SU-DHL-6 (cell line): Measurements from ENCODE around the gene TM4SF20.
"Not testable (repeated sequence)": the region's sequence is repeated elsewhere in the genome, so short reads cannot be mapped to it uniquely, and the experiment has no call there.

ENCODE experiments used
- H2AFZ ChIP-seq: fragments of 200-600 bp; sonication (generic); 2 replicates; pipeline ENCODE4 v1.6.1; 2014; ENCODE audit warnings: low read depth, mild to moderate bottlenecking, moderate library complexity, mixed read lengths, antibody characterized with exemption, low read length; ENCODE audit not compliant: severe bottlenecking
- H3F3A ChIP-seq: fragments of 200-600 bp; shearing (Covaris generic); 2 replicates; pipeline ENCODE4 v1.6.0; 2016; ENCODE audit warnings: antibody characterized with exemption, mild to moderate bottlenecking; ENCODE audit not compliant: insufficient read depth
- H3K27ac ChIP-seq: fragments of 200-600 bp; sonication (generic); 2 replicates; pipeline ENCODE4 v1.5.1; 2016; ENCODE audit warnings: low read depth, mild to moderate bottlenecking, low read length, moderate library complexity, mixed read lengths
- H3K27me3 ChIP-seq: fragments of 200-600 bp; sonication (generic), shearing (Covaris generic); 2 replicates; pipeline ENCODE4 v1.6.0; 2014; ENCODE audit warnings: mild to moderate bottlenecking, low read length
- H3K36me3 ChIP-seq: fragments of 200-600 bp; sonication (generic); 2 replicates; pipeline ENCODE4 v1.6.1; 2014; ENCODE audit warnings: mild to moderate bottlenecking, low read length, mixed read lengths
- H3K4me2 ChIP-seq: fragments of 300-600, 200-600 bp; shearing (Covaris generic), sonication (generic); 2 replicates; pipeline ENCODE4 v1.6.0; 2014; ENCODE audit warnings: low read length, low read depth, mild to moderate bottlenecking; ENCODE audit not compliant: poor library complexity, severe bottlenecking
- H3K4me3 ChIP-seq: fragments of 200-600 bp; sonication (generic); 2 replicates; pipeline ENCODE4 v1.5.1; 2014; ENCODE audit warnings: antibody characterized with exemption, low read length, mild to moderate bottlenecking, mixed read lengths; ENCODE audit not compliant: insufficient read depth, poor library complexity, severe bottlenecking
- H3K79me2 ChIP-seq: fragments of 200-600 bp; sonication (generic); 2 replicates; pipeline ENCODE4 v1.6.1; 2014; ENCODE audit warnings: mild to moderate bottlenecking, low read length, moderate library complexity; ENCODE audit not compliant: insufficient read depth
- H3K9ac ChIP-seq: fragments of 200-600 bp; sonication (generic); 2 replicates; pipeline ENCODE4 v1.7.0; 2014; ENCODE audit warnings: mild to moderate bottlenecking, low read length
- H3K9me2 ChIP-seq: fragments of 200-600 bp; sonication (generic); replicated peaks from 2 replicates; pipeline ENCODE4 v1.6.1; 2014; ENCODE audit warnings: low read length; ENCODE audit not compliant: insufficient read depth
- H3K9me3 ChIP-seq: fragments of 200-600 bp; sonication (generic); 2 replicates; pipeline ENCODE4 v1.6.1; 2014; ENCODE audit warnings: low read length, mixed read lengths; ENCODE audit not compliant: insufficient read depth
- H4K20me1 ChIP-seq: fragments of 200-600 bp; sonication (generic); 2 replicates; pipeline ENCODE4 v1.6.1; 2014; ENCODE audit warnings: low read depth, mild to moderate bottlenecking, antibody characterized with exemption, low read length, moderate library complexity, mixed read lengths
- EZH2phosphoT487 ChIP-seq: fragments of 200-600 bp; sonication (generic), shearing (Covaris generic); conservative IDR thresholded peaks from 2 replicates; pipeline ENCODE4 v1.6.1; 2018; ENCODE audit warnings: mild to moderate bottlenecking, antibody characterized with exemption, low read length, moderate library complexity, mixed read lengths
- TF ChIP-seq, protein P1 (sequence below): fragments of 200-600 bp; sonication (generic); IDR thresholded peaks from one replicate; pipeline ENCODE4 v1.5.1; 2017; ENCODE audit warnings: antibody characterized with exemption, mild to moderate bottlenecking, low read length, moderate library complexity; ENCODE audit not compliant: insufficient read depth, poor library complexity, severe bottlenecking

TM4SF20 gene

DNA sequence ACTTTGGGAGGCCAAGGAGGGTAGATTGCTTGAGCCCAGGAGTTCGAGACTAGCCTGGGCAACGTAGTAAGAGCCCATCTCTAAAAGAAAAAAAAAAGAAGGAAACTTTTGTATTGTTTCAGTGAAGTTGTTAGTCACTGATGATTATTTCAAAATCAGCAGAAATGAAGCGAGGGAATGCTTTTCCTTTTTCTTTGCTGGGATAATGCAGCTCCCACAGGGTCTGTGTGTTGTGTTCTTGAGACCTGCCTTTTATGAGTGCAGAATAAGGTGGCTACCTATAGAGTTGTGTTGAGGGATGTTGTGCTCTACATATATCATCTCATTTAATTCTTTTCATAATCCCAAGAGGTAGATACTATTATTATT, 11.7 kb downstream of the TM4SF20 start:
- Histone ChIP-seq H3F3A (no peaks in the 10 kb centered on the region), H2AFZ (no peak overlapping the region), H3K4me3 (no peak overlapping the region), H3K79me2 (no peaks in the 10 kb centered on the region), H3K27ac (no peak overlapping the region), H3K9me2 (no peaks in the 10 kb centered on the region), H3K9me3 (no peaks in the 10 kb centered on the region), H3K36me3 (no peaks in the 10 kb centered on the region), H3K27me3 (no peaks in the 10 kb centered on the region), H3K9ac (no peak overlapping the region), H4K20me1 (no peaks in the 10 kb centered on the region), H3K4me2 (no peak overlapping the region)
- TF ChIP-seq, protein P1, sequence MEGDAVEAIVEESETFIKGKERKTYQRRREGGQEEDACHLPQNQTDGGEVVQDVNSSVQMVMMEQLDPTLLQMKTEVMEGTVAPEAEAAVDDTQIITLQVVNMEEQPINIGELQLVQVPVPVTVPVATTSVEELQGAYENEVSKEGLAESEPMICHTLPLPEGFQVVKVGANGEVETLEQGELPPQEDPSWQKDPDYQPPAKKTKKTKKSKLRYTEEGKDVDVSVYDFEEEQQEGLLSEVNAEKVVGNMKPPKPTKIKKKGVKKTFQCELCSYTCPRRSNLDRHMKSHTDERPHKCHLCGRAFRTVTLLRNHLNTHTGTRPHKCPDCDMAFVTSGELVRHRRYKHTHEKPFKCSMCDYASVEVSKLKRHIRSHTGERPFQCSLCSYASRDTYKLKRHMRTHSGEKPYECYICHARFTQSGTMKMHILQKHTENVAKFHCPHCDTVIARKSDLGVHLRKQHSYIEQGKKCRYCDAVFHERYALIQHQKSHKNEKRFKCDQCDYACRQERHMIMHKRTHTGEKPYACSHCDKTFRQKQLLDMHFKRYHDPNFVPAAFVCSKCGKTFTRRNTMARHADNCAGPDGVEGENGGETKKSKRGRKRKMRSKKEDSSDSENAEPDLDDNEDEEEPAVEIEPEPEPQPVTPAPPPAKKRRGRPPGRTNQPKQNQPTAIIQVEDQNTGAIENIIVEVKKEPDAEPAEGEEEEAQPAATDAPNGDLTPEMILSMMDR = no peak
- TF ChIP-seq EZH2phosphoT487 = no peak

DNA sequence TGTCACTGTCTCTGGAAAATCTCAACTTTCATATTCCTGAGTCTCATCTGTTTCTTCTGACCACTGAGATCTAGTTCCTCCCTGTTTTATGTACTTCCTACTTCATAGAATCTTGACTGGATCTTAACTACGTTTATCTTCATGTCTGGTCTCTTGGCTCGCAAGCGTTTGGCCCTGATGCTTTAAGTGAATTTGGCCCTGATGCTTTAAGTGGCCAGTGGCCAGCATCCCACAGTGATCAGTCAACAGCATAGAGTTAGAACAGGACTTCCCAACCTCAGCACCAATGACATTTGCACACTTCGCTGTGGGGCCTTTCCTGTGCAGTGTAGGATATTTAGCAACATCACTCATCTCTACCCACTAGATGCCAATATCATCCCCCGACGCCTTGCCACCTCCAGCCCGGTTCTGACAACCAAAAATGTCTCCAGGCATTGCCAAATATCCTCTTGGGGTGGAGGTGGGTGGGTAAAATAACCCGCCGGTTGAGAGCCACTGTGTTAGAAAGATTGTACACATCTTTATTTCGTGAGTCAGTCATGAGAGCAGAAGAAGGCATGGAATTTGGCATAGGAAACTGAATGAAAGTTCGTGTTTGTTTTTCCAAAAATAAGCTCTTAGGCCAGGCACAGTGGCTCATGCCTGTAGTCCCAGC, 12.2 kb downstream of the TM4SF20 start:
- H4K20me1 ChIP-seq = no peaks in the 10 kb centered on the region
- no peaks in the 10 kb centered on the region for H3K9me3 ChIP-seq
- TF ChIP-seq, protein P1 = no peak
- TF ChIP-seq EZH2phosphoT487 = no peak
- no peak overlapping the region for H3K4me3 ChIP-seq
- H3K36me3 ChIP-seq = no peaks in the 10 kb centered on the region
- no peaks in the 10 kb centered on the region for H3K27me3 ChIP-seq
- no peak overlapping the region for H2AFZ ChIP-seq
- H3K9ac ChIP-seq = no peak overlapping the region
- no peaks in the 10 kb centered on the region for H3F3A ChIP-seq
- no peaks in the 10 kb centered on the region for H3K79me2 ChIP-seq
- no peaks in the 10 kb centered on the region for H3K9me2 ChIP-seq
- no peak overlapping the region for H3K4me2 ChIP-seq
- no peak overlapping the region for H3K27ac ChIP-seq

DNA sequence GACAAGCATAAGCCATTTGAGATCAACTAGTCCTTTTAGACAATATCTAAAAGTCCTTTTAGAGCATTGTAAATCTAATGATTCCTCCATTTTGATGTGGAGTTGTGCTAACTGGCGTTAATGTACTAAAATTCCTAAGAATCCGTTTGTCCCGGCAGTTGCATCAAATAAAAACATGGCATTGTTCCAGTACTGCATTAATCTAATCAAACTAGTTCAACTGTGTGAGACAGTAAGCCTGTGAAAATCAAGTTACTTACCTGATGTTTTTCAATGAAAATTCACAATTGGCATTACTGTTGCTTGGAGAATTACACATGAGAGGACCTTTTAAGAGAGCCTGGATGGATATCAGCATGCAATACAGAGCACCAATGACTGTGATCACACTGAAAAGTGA, 13.3 kb downstream of the TM4SF20 start:
- H3K27ac ChIP-seq = no peak overlapping the region
- no peaks in the 10 kb centered on the region for H3K9me2 ChIP-seq
- no peak overlapping the region for H3K4me2 ChIP-seq

DNA sequence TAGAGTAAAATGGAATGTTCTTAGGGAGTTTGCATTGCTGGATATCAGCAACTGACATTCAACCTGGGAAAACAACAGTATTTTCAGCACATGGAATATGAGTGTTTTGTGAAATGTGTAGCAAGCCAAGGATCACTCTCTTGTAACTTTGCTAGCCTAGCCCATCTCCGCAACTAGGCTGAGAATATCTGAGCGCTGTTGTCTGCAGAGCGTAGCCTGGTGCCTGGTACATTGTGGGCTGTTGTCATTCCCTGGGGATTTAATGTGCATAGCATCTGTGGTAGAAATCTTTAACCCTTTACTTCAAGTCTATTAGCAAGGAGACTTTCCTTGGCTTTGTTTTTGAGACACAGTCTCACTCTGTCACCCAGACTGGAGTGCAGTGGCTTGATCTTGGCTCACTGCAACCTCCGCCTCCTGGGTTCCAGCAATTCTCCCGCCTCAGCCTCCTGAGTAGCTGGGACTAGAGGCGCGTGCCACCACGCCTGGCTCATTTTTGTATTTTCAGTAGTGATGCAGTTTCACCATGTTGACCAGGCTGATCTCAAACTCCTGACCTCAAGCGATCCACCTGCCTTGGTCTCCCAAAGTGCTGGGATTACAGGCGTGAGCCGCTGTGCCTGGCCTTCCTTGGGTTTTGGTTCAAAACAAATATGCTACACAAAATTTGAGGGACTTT, 14.4 kb downstream of the TM4SF20 start:
- H3K9me2 ChIP-seq, H3F3A ChIP-seq, H3K27ac ChIP-seq: not testable (repeated sequence)

More for the DNA sequence above, 13.3 kb downstream of the TM4SF20 start:
- no peak overlapping the region for H3K4me3 ChIP-seq
- H4K20me1 ChIP-seq = no peaks in the 10 kb centered on the region
- TF ChIP-seq EZH2phosphoT487 = no peak
- H3K36me3 ChIP-seq = no peaks in the 10 kb centered on the region
- no peak overlapping the region for H2AFZ ChIP-seq
- no peak overlapping the region for H3K9ac ChIP-seq
- no peaks in the 10 kb centered on the region for H3K79me2 ChIP-seq
- H3F3A ChIP-seq = no peaks in the 10 kb centered on the region
- no peaks in the 10 kb centered on the region for H3K27me3 ChIP-seq
- H3K9me3 ChIP-seq = no peaks in the 10 kb centered on the region

More for the DNA sequence above, 14.4 kb downstream of the TM4SF20 start:
- not testable (repeated sequence) for H3K27me3 ChIP-seq, H3K4me2 ChIP-seq, H3K36me3 ChIP-seq, H4K20me1 ChIP-seq, H3K4me3 ChIP-seq, H3K79me2 ChIP-seq, H3K9ac ChIP-seq, H2AFZ ChIP-seq, H3K9me3 ChIP-seq
